NCI-H2107 treated with DMSO at 0.1 percent for 48 hours (cell line): ENCODE results near the gene L3HYPDH.
A peak's percentile ranks its signal among the peaks of the same experiment; 100 is the strongest.

Experiments used
- DNase-seq: peaks from one replicate; lab custom pipeline; 2025; ENCODE audit not compliant: unreplicated experiment; lab: John Stamatoyannopoulos, UW

Gene L3HYPDH

DNA sequence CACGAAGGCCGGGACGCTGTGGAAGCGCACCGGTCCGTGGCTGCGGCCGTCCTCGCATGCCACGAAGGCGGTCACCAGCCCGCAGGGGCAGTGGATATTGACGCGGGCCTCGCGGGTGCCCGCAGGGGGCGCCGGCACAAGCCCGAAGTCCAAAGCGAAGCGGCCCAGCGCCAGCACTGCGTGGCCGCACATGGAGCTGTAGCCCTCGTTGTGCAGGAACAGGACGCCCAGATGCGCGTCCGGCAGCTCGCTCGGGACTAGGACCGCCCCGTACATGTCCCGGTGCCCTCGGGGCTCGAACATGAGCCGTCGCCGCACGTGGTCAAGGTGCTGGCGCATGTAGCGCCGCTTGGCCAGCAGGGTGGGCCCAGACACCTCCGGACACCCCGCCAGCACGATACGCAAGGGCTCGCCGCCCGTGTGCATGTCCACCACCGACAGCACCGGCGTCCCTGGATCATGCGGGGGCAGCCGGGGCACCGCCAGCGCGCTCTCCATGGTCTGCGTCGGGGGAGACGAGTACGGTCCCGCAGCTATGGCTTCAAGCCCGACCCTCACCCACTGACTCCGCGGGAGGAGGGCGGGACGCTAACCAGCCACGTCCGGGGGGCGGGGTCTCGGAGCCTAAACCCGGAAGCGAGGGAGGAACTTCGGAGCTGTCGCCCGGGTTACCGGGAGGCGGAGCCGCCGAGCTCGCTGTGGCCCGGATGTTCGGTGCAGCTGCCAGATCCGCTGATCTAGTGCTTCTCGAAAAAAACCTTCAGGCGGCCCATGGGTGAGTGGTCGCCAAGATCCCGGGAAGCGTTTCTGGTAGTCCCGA lies at the start of gene L3HYPDH, which contains the start of gene JKAMP:
TSS of gene L3HYPDH (minus strand) at position 590 of the 820 bp plus-strand sequence. CDS start at position 498, 92 bp downstream.
TSS of gene JKAMP (plus strand) at position 699 of the 820 bp plus-strand sequence. CDS start at position 772, 73 bp downstream.
- DNase-seq = peak; percentile 97

DNA sequence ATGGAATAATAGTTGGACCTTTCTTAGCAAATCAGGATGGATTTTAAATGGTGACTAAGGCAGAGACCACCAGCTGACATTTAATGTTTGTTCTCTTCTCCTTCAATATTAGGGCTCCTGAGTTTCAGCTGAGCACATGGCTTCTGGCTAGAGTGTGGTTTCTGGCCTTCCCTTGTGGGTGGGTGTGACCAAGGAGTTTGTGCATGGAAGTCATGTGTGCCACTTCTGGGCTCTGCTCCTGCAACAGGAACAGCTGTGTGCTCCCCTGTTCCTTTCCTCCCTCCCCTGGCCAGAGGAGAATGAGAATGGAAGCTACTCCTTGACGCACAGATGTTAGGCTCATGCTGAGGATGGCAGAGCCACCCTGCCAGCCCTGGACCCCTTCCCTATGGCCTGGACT lies 48.2 kb upstream of the L3HYPDH start:
- DNase-seq = no peak

GRCh38 chr14:59530349-59530748 lies 46.1 kb upstream of the L3HYPDH start:
- DNase-seq = no peak

DNA sequence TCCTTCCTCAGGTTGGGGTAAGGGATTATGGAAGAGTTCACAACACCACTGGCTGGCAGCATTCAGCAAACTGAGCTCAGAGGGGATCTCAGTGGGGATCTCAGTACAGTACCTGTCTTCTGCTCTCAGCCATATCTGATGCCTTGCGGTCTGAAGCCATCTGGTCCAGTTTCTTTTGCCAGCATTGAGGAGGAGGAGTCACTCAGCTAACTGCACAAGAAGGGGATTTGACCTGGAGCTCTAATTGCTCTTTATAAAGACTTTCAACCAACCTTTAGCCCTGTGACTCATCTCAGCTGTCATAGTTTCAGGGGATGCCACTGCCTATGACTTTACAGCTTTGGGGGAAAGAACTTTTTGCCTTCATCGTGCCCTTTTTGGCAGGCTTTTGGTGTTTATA lies 45.0 kb upstream of the L3HYPDH start:
- DNase-seq = no peak

DNA sequence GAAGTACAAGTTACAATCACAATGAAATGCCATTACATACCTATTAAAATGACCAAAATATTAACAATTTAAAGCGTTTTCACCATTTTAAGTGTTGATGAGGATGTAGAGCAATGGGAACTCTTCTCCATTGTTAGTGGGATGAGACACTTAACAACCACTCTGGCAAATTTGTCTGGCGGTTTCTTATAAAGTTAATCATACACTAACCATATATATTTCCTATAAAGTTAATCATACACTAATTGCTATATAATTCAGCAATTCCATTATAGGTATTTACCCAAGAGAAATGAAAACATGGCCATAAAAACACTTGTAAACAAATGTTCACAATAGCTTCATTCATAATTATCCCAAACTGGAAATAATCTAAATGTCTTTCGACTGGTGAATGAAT lies 36.0 kb upstream of the L3HYPDH start:
- DNase-seq = no peak

DNA sequence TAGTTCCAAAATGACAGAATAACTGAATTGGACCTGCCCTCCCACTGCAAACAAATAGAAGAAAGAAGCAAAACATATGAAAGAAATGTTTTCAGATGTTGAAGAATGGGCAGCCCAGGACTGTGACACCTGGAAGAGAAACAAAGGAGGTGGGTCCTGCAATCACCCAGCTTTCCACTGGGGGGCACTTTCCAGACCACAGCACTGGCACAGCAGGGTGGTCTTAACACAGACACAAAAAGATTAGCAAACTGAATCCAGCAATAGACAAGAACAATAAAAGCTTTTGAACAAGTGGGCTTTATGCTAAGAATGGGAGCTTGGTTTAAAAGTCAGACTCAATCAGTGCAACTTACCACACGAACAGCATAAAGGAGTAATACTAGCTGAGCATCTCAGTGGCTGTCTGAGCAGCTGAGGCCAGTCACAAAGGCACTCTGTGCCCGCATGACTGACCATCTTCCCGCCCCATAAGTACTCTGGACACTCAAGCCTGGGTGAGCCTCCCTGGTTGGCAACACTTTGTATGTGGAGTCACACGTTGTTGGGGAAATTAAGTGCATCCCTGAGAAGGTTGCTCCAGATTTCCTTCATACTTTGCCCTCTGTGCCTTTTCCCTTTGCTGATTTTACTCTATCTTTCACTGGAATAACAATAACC lies 27.8 kb upstream of the L3HYPDH start:
- DNase-seq = peak; percentile 74

GRCh38 chr14:59510966-59511365 lies 26.8 kb upstream of the L3HYPDH start:
- no peak for DNase-seq

GRCh38 chr14:59510001-59510400 lies 25.8 kb upstream of the L3HYPDH start:
- DNase-seq = no peak

GRCh38 chr14:59509101-59509500 lies 24.9 kb upstream of the L3HYPDH start:
- DNase-seq = no peak

DNA sequence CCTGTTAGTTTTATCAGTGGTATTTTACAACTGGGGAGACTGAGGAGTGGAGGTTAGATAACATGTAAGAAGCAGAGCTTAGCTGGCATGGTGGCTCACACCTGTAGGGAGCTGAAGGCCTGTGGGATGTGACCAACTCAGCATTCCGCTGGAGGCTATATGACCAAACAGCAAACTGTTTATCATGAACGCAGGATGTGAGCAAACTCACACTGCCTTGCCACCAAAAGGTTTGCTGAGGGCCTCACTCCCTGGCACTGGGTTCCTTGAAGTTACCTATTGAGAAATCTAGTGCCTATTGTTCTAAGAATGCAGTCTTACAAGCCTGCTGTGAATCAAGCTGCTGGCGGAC lies 23.5 kb upstream of the L3HYPDH start:
- DNase-seq = no peak

DNA sequence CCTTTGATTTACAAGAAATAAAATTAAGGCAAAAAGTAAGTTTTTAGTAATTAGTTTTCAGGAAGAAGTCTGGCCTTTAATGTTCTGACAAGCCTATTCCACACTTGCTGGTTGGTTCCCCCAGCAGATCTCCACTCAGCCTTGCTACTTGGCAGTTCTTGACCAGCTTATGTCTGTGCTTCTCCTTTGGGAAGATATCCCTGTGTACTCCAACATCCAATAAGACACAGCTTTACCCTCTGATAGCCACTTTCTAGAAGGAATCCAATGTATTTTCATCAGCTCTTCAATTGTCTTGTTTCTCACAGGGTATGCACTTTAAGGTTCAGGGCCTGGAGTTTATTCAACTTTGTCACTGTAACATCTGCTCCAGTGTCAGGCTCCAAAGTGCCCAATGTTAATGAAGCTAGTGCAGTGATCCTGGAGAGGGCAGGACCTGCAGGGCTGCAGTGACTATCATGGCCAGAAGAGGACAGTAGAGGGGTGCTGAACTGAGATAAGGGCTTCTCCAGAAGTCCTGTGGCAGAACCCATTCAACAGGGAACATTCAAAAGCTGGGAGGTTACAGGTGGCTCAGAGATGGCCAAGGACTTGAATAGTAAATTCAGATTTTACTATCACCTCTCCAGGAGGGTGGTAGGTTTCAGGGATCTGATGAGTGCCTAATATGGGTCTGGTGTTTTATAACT lies 23.0 kb upstream of the L3HYPDH start:
- DNase-seq = peak; percentile 99

DNA sequence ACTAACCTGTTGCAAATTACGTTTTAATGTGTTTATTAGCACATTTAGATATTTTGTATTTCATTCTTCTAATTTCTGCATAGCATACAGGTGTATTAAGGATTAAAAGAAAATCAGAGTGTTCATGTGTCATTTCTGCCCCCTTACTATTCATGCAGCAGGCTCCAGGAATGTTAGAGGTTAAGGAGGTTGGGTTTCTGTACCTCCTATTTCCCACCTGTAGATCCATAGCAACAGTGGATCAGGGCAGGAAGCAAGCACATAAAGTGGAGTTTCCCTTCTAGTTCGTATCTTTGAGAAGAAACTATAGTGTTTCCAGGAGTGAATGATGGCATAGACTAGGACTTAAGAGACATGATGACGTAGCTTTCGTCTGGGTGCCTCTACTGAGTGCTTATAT lies 19.0 kb upstream of the L3HYPDH start:
- DNase-seq = no peak

DNA sequence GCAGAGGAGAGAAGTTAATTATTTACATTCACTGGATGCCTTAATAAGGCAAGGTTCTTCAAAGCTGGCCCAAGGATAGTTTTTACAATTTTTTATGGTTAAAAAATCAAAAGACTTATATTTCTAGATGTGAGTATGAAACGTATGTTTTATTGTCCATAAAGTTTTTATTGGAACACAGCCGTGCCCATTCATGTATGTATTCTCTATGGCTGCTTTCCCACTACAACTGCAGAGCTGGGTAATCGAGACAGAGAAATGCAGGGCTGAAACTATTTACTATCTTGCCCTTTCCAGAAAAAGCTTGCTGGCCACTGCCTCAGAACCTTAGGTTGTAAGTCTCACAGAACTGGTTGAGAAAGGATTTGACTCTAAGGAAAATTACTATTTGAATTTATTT lies 16.5 kb upstream of the L3HYPDH start:
- DNase-seq = no peak

DNA sequence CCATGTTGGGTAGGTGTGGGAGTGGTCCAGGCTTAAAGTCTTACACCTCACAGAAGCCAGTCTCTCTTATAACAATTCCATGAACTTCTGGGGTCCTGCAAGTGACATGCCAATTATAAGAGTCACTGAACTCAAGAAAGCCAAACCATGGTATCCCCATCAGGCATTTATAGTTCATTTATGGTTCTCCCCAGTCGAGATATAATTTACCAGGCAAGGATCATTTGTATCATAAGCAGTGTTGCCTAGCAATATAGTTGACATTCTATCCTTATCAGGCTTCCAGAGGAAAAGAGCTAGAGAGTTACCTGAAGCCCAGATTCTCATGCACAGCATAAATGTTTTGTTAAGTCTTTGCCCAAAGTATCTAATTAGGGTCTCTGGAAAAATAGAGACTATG lies 8.2 kb upstream of the L3HYPDH start:
- no peak for DNase-seq

DNA sequence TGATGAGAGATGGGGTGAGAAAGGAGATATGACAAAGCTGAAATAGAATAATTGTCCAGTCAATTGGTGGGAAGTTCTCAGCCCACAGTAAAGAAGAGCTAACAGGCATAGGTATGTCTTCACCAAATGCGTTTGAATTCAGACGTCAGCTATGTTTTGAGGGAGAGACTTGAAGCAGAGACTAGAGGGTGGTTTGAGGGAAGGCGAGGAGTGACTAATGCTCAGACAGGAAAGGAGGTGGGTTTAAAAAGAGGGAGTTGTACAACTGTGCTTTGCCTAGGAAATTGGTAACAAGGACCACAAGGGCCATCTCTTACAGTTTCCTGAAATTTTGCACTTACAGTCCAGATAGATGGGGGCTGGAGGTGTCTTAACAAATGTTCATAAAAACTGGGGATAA lies 6.5 kb upstream of the L3HYPDH start:
- DNase-seq = no peak

GRCh38 chr14:59484639-59485175 lies 499 bp upstream of the L3HYPDH start:
- DNase-seq = no peak

- DNase-seq = no peak
Observed at GRCh38 chr14:59483363-59483762, 845 bp downstream of the L3HYPDH start.

GRCh38 chr14:59482541-59483331 lies 1.5 kb downstream of the L3HYPDH start:
- peak; percentile 73 for DNase-seq

DNA sequence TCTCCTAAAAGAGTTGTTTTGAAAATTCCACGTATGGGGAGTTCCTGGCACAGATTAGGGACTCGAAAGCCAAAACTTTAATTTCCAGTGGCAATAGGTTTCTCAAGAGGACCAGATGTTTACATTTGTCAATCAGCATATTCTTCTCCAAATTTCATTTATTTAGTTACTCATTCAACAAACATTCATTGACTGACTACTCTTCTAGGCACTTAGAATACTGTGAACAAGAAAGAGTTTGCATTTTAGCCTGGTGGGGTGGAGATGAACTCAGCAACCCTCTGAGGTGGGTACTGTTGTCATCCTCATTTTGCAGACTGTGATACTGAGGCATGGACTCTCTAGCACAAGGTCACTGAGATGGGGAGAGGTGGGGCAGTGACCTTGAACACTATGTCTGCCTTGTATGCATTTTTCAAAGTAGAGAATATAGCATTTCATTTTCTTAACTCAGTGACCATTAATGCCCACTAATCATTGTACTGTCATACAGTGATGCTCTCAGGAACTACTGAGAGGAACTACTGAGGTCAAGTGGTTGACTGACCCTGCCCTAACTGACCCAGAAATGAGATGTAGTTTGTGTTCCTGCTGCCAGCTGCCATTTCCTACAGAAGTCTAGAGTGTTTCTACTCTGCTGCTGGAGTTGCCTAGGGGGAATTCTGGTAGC lies 2.2 kb downstream of the L3HYPDH start:
- no peak for DNase-seq

- DNase-seq = no peak
Observed at GRCh38 chr14:59481407-59481806, 2.8 kb downstream of the L3HYPDH start.
